ENCODE data around the gene PPARA. TPM values are rescaled to one million over a fixed set of nuclear protein-coding genes. Genes with fewer than 3 reads are reported as not detected.

PPARA gene
- total RNA-seq, 2 donors from 2014 or later, result 48.4 to 67.1 TPM

DNA sequence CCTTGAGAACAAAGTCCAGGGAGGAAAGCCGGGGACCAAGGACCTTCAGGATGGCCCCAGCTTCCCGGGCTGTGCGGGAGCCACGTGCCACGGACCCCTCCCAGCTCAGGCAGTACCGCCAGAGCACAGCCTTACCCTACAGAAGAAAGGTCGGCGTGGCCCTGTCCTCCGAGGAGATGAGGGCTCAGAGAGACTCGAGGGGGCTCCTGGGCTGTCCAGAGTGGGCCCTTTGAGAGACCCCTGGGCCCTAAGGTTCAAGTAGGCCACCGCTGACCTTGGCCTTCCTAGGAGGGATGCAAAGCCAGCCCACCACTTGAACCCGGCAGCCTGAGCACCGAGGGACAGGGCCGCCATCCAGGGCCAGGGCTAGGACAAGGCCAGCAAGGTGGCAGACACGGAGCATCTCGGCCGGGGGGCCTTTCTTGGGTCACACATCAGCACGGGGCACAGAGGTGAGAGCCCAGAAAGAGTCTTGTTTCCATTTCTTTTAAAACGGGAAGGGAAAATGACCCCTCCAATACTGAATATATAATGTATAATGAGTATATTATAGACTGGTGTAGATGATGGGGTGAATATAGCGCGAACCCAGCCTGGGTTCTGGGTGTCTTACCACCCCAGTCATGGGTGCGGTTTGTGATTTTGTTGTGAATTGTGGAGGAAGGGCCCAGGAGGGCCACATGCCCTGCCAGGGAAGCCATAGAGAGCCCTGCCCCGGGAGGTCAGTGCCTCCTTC, 34.4 kb upstream of the PPARA start:
- H3K4me3 ChIP-seq, result no peak overlapping the region
- no peak for DNase-seq (ENCODE audit: low spot score)
- no peaks in the 10 kb centered on the region for H3K9me3 ChIP-seq
- H3K4me1 ChIP-seq, result peaks cover 0 to 72% of the 10 kb centered on the region in 2 donors
- H3K27me3 ChIP-seq, result no peaks in the 10 kb centered on the region
- H3K36me3 ChIP-seq, result peaks cover 17% of the 10 kb centered on the region
- peak overlapping the region; percentile 79 to 80 for H3K27ac ChIP-seq
- TF ChIP-seq, protein P1, sequence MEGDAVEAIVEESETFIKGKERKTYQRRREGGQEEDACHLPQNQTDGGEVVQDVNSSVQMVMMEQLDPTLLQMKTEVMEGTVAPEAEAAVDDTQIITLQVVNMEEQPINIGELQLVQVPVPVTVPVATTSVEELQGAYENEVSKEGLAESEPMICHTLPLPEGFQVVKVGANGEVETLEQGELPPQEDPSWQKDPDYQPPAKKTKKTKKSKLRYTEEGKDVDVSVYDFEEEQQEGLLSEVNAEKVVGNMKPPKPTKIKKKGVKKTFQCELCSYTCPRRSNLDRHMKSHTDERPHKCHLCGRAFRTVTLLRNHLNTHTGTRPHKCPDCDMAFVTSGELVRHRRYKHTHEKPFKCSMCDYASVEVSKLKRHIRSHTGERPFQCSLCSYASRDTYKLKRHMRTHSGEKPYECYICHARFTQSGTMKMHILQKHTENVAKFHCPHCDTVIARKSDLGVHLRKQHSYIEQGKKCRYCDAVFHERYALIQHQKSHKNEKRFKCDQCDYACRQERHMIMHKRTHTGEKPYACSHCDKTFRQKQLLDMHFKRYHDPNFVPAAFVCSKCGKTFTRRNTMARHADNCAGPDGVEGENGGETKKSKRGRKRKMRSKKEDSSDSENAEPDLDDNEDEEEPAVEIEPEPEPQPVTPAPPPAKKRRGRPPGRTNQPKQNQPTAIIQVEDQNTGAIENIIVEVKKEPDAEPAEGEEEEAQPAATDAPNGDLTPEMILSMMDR (IDR thresholded peaks at IDR 0.05), result no peak

DNA sequence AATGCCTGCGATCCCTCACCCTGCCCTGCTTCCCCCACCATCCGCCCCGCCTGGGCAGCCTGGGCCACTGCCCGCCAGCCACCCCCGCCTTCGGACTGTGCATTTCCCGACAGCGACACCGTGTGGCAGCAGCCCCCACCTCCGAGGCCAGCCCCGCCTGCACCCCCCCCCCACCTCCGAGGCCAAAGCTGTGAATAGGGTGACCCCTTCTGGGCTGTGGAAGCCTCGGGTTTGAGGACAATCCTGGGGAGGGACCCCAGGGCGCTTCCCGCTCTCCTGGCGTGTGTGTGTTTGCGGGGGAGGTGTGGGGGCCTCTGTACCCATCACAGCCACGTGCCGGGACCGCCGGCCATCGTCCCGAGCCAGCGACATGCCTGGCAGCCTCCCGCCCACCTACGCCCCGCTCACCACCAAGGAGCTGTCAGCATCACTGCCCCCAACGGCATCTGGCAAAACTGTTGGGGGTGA, 33.8 kb upstream of the PPARA start:
- H3K36me3 ChIP-seq, result peaks cover 14% of the 10 kb centered on the region
- peaks cover 0 to 68% of the 10 kb centered on the region in 2 donors for H3K4me1 ChIP-seq
- no peaks in the 10 kb centered on the region for H3K27me3 ChIP-seq
- TF ChIP-seq, protein P1 (IDR thresholded peaks at IDR 0.05), result peak; percentile 95 to 99
- no peaks in the 10 kb centered on the region for H3K9me3 ChIP-seq
- H3K4me3 ChIP-seq, result no peak overlapping the region
- peak; percentile 95 for DNase-seq (ENCODE audit: low spot score)
- peak overlapping the region; percentile 79 to 80 for H3K27ac ChIP-seq

DNA sequence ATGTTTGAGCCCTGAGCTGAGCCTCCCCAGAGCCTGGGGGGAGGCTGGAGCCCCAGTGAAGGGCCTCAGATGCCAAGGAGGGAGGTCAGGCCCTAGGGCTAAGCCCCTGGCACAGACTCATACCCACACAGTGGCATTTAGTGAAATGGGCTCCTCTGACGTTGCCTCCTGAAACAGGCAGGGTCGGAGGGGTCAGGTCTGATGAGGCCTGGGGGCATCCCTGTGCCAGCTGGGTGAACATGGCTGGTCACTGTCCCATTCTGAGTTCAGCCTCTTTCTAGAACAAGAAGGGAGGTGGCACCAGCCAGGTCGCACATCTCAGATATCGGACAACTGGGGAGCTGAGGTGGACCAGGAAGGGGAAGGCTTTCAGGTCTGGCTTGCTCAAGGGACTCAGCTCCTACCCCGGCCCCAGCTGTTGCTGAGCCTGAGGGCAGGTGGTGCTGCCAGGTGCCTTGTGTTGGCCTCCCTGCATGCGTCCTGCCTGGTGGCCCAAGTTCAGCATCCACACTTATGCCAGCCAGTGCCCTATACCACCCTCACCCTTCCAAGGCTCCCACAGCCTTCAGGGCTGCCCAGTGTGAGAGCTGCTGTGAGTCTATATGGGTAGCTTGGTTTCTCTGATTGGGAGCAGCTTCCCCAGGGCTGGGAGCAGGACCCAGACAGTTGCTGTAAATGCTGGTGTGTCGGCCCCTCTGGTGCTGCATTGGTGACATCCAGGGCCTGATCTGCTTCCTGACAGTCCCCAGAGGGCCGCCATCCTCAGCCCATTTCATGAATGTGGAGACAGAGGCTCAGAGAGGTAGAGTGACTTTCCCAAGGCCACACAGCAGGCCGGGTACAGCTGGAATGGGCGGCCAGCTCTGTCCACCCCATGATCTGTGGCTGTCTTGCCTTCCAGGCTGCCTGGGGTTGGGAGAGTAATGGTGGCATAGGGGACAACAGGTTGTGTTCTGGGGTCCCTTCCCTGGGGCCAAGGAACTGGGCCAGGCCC, 32.8 kb upstream of the PPARA start:
- no peak overlapping the region for H3K4me3 ChIP-seq
- TF ChIP-seq, protein P1 (IDR thresholded peaks at IDR 0.05), result no peak
- no peaks in the 10 kb centered on the region for H3K27me3 ChIP-seq
- peaks cover 0 to 60% of the 10 kb centered on the region in 2 donors for H3K4me1 ChIP-seq
- H3K9me3 ChIP-seq, result no peaks in the 10 kb centered on the region
- no peak for DNase-seq (ENCODE audit: low spot score)
- H3K27ac ChIP-seq, result peak overlapping the region in 1 of 2 donors; percentile 80
- H3K36me3 ChIP-seq, result peaks cover 6% of the 10 kb centered on the region

DNA sequence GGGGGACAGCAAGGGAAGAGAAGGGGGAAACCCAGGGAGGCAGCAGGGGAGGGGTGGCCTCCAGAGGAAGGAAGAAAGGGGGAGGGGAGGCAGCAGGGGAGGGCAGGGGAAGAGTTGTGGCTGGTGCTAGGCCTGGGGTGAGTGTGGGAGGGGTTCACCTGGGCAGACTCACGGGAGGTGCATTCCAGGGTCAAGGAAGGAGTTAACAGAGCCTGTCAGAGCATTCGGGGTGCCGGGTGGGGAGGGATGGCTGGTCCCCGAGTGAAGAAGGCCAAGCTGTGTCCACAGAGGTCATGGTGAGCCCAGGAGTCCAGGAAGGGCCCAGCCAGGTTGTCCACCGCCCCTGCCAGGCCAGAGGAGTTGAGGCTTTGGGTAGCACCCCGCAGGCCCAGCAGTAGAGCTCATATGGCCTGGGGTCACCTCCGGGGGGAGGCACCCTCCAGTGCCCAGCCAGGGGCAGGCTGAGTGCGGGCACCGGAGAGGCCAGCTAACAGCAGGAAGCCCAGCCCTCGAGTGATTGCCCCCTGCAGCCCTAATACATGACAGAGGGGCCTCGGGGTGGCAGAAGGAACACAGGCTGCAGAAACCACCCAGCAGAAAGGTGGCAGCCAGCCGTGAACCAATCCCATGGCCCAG, 31.1 kb upstream of the PPARA start:
- H3K36me3 ChIP-seq, result no peaks in the 10 kb centered on the region
- no peaks in the 10 kb centered on the region for H3K9me3 ChIP-seq
- TF ChIP-seq, protein P1 (IDR thresholded peaks at IDR 0.05), result no peak
- peak overlapping the region in 1 of 2 donors; percentile 47 for H3K27ac ChIP-seq
- no peak for DNase-seq (ENCODE audit: low spot score)
- peaks cover 0 to 47% of the 10 kb centered on the region in 2 donors for H3K4me1 ChIP-seq
- no peaks in the 10 kb centered on the region for H3K27me3 ChIP-seq
- no peak overlapping the region for H3K4me3 ChIP-seq

DNA sequence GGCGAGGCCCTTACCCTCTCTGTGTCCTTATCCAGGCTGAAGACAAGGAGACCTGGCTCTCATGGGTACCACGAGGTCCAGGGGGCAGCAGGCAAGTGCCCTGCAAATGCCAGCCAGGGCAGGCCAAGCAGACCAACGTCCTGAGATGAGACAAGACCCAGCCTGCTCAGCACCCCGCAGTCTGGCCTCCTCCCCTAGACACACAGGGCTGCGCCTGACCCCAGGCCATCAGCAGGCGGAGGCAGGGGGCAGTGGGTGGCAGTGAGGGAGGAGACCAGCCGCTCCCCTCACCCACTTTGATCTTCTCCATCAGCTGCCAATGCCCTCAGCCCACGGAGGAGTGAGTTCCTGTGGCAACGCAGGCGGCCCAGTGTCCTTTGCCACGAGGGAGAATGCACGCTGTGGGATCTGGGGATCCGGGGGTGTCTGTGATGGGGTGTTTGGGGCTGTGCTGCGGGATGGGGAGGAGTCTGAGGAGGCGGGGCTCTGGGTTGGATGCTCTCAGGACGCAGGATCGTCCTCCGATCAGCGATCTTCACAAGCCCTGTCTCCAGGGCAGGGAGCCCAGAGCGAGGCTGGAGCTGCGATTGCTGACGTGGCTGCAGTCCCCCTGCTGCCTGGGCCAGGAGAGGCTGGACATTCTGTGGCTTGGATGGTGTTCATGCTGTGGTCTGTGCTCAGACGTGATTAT, 30.5 kb upstream of the PPARA start:
- no peak for DNase-seq (ENCODE audit: low spot score)

More for the DNA sequence above, 30.5 kb upstream of the PPARA start:
- H3K4me1 ChIP-seq, result peaks cover 0 to 40% of the 10 kb centered on the region in 2 donors
- H3K36me3 ChIP-seq, result no peaks in the 10 kb centered on the region
- no peaks in the 10 kb centered on the region for H3K9me3 ChIP-seq
- TF ChIP-seq, protein P1 (IDR thresholded peaks at IDR 0.05), result no peak
- H3K4me3 ChIP-seq, result no peak overlapping the region
- H3K27ac ChIP-seq, result peak overlapping the region in 1 of 2 donors; percentile 47
- H3K27me3 ChIP-seq, result no peaks in the 10 kb centered on the region
